ENCODE results near the gene SCML2.
"Not testable (repeated sequence)": the region's sequence is repeated elsewhere in the genome, so short reads cannot be mapped to it uniquely, and the experiment has no call there.

The SCML2 gene

GRCh38 chrX:18354369-18355223, at the start of gene SCML2:
Gene SCML2, minus strand, starts transcription at chrX:18354688. Its CDS starts 20,617 bp downstream, at chrX:18334071.
- DNase-seq: peak; percentile 8

GRCh38 chrX:18401848-18402213, 47.3 kb upstream of the SCML2 start:
- no peak for DNase-seq

GRCh38 chrX:18394477-18394876, 40.0 kb upstream of the SCML2 start:
- DNase-seq: no peak

GRCh38 chrX:18390941-18391538, 36.6 kb upstream of the SCML2 start:
- DNase-seq: peak; percentile 35

- DNase-seq: no peak
Measured at GRCh38 chrX:18389966-18390365, 35.5 kb upstream of the SCML2 start.

- DNase-seq: no peak
Measured at GRCh38 chrX:18377796-18378195, 23.3 kb upstream of the SCML2 start.

- not testable (repeated sequence) for DNase-seq
Measured at GRCh38 chrX:18375131-18375805, 20.8 kb upstream of the SCML2 start.

- DNase-seq: not testable (repeated sequence)
Measured at GRCh38 chrX:18369096-18369495, 14.6 kb upstream of the SCML2 start.

GRCh38 chrX:18368402-18368801, 13.9 kb upstream of the SCML2 start:
- no peak for DNase-seq

GRCh38 chrX:18360867-18361266, 6.4 kb upstream of the SCML2 start:
- DNase-seq: no peak

GRCh38 chrX:18353931-18354368, 538 bp downstream of the SCML2 start:
- DNase-seq: no peak

- no peak for DNase-seq
Measured at GRCh38 chrX:18351784-18352183, 2.7 kb downstream of the SCML2 start.

- no peak for DNase-seq
Measured at GRCh38 chrX:18348047-18348446, 6.4 kb downstream of the SCML2 start.

GRCh38 chrX:18309401-18309800, 45.1 kb downstream of the SCML2 start:
- no peak for DNase-seq

- DNase-seq: no peak
Measured at GRCh38 chrX:18297251-18297650, 57.2 kb downstream of the SCML2 start.

GRCh38 chrX:18294893-18295292, 59.6 kb downstream of the SCML2 start:
- DNase-seq: no peak

- DNase-seq: no peak
Measured at GRCh38 chrX:18291006-18291545, 63.4 kb downstream of the SCML2 start.

- DNase-seq: no peak
Measured at GRCh38 chrX:18290200-18290599, 64.3 kb downstream of the SCML2 start.

GRCh38 chrX:18288716-18289115, 65.8 kb downstream of the SCML2 start:
- no peak for DNase-seq

- DNase-seq: no peak
Measured at GRCh38 chrX:18286322-18286831, 68.1 kb downstream of the SCML2 start.

- DNase-seq: no peak
Measured at GRCh38 chrX:18278449-18278848, 76.0 kb downstream of the SCML2 start.

GRCh38 chrX:18272222-18272621, 82.3 kb downstream of the SCML2 start:
- no peak for DNase-seq

- no peak for DNase-seq
Measured at GRCh38 chrX:18271725-18272124, 82.8 kb downstream of the SCML2 start.

Data from activated CD4-positive, alpha-beta T cell treated with anti-CD3 and anti-CD28 coated beads for 1 hour (primary cell).